GM12878 (cell line): ENCODE results near the gene NOS1AP. TPM values are rescaled to one million over a fixed set of nuclear protein-coding genes. Genes with fewer than 3 reads are reported as not detected.

ENCODE experiments used
- ATAC-seq: fragments of 200-7000 bp; cut with Tn5 transposase; 3 replicates; pipeline ENCODE4 v1.9.1; 2020; ENCODE audit warnings: mild to moderate bottlenecking, moderate library complexity
- BruUV-seq: library from RNA; stranded (reverse); fragments of 400-500 nt; replicated peaks from 2 replicates; lab custom pipeline; 2021; lab: Mats Ljungman, UMichigan
- CTCF ChIA-PET: fragments of 300-600 bp; sonication (Branson Sonifier 250); formaldehyde crosslinking; extraction: SDS; loops from one replicate; lab custom pipeline; 2021; ENCODE audit warnings: inconsistent platforms; lab: Yijun Ruan, JAX
- POLR2A ChIA-PET: fragments of 350-600 bp; formaldehyde crosslinking; extraction: SDS; loops from one replicate; lab custom pipeline; 2021; ENCODE audit warnings: inconsistent platforms; lab: Charles Lee
- RAD21 ChIA-PET: fragments of 300-600 bp; sonication (Branson Sonifier 250); formaldehyde crosslinking; loops from one replicate; lab custom pipeline; 2023; ENCODE audit warnings: antibody characterized with exemption; ENCODE audit not compliant: unreplicated experiment; lab: Charles Lee
- SMC1A ChIA-PET: fragments of 300-600 bp; sonication (Branson Sonifier 250); formaldehyde crosslinking; loops from one replicate; lab custom pipeline; 2023; ENCODE audit not compliant: unreplicated experiment, uncharacterized antibody; lab: Charles Lee
- DNase-seq: peaks from one replicate; pipeline ENCODE4 v3.0.0-alpha.2; 2011; ENCODE audit warnings: low read depth, low spot score
- FAIRE-seq: peaks from 3 replicates; lab custom pipeline; 2011; peaks lifted over from hg19 to GRCh38; lab: Jason Lieb, UNC
- H2AFZ ChIP-seq: 2 replicates; pipeline ENCODE4 v1.6.0; 2011; ENCODE audit warnings: low read depth, low read length, control low read depth; ENCODE audit not compliant: control insufficient read depth
- H3K27ac ChIP-seq: 2 replicates; pipeline ENCODE4 v1.5.1; 2011; ENCODE audit warnings: control low read depth; ENCODE audit not compliant: control insufficient read depth, insufficient read depth
- H3K27me3 ChIP-seq, 2 experiments: replicated peaks in 1 of 2; 2 replicates each; pipeline versions ENCODE4 v1.6.0 to v1.6.1; 2011; ENCODE audit warnings: low read length in 1 of 2; ENCODE audit not compliant: control insufficient read depth in 2 of 2, insufficient read depth in 2 of 2
- H3K36me3 ChIP-seq, 2 experiments: 2 replicates each; pipeline ENCODE4 v1.5.1; 2011; ENCODE audit warnings: low read length in 1 of 2; ENCODE audit not compliant: control insufficient read depth in 2 of 2, insufficient read depth in 2 of 2
- H3K4me1 ChIP-seq: 2 replicates; pipeline ENCODE4 v1.6.1; 2011; ENCODE audit warnings: mild to moderate bottlenecking, low read length, moderate library complexity, mixed read lengths; ENCODE audit not compliant: control insufficient read depth, insufficient read depth
- H3K4me2 ChIP-seq: 2 replicates; pipeline ENCODE4 v1.6.0; 2011; ENCODE audit warnings: control low read depth; ENCODE audit not compliant: control insufficient read depth, insufficient read depth
- H3K4me3 ChIP-seq: fragments of 200-600 bp; sonication (generic); 2 replicates; pipeline ENCODE4 v1.5.1; 2016
- H3K79me2 ChIP-seq: 2 replicates; pipeline ENCODE4 v1.6.0; 2011; ENCODE audit warnings: low read length; ENCODE audit not compliant: control insufficient read depth, insufficient read depth
- H3K9ac ChIP-seq: 2 replicates; pipeline ENCODE4 v1.8.0; 2011; ENCODE audit warnings: low read length, control low read depth, mixed read lengths; ENCODE audit not compliant: control insufficient read depth, insufficient read depth
- H3K9me3 ChIP-seq: replicated peaks from 3 replicates; pipeline ENCODE4 v1.5.1; 2011; ENCODE audit warnings: mild to moderate bottlenecking, low read length; ENCODE audit not compliant: control insufficient read depth, insufficient read depth
- H4K20me1 ChIP-seq: 2 replicates; pipeline ENCODE4 v1.6.0; 2011; ENCODE audit not compliant: control insufficient read depth, insufficient read depth
- BMI1 ChIP-seq: fragments of 450-650 bp; IDR thresholded peaks from 2 replicates; pipeline ENCODE4 v1.6.1; 2016; ENCODE audit warnings: mild to moderate bottlenecking, moderate library complexity, borderline replicate concordance
- FOXK2 ChIP-seq: fragments of 450-650 bp; IDR thresholded peaks from 2 replicates; pipeline ENCODE4 v1.6.1; 2017; ENCODE audit warnings: mild to moderate bottlenecking, moderate library complexity
- HDAC6 ChIP-seq: fragments of 200-600 bp; sonication (generic); IDR thresholded peaks from one replicate; pipeline ENCODE4 v1.8.0; 2017; ENCODE audit warnings: antibody characterized with exemption; ENCODE audit not compliant: unreplicated experiment
- JUNB ChIP-seq: IDR thresholded peaks from 2 replicates; pipeline ENCODE4 v1.6.1; 2016; ENCODE audit warnings: antibody characterized with exemption, mild to moderate bottlenecking
- RUNX3 ChIP-seq: IDR thresholded peaks from 2 replicates; pipeline ENCODE4 v1.6.1; 2012; ENCODE audit warnings: low read length, inconsistent platforms
- WRNIP1 ChIP-seq: IDR thresholded peaks from 2 replicates; pipeline ENCODE4 v1.6.1; 2011; ENCODE audit warnings: low read depth, low read length, improper control_type of control experiment, borderline replicate concordance
- ZBTB40 ChIP-seq: fragments of 450-650 bp; IDR thresholded peaks from 2 replicates; pipeline ENCODE4 v1.6.1; 2016; ENCODE audit warnings: mild to moderate bottlenecking, moderate library complexity, borderline replicate concordance
- WGBS: methylation state at CpG from one replicate; pipeline ENCODE4 v1.1.6; 2016; ENCODE audit warnings: low lambda C conversion rate; ENCODE audit not compliant: insufficient replicate concordance, insufficient coverage; ENCODE audit errors: missing lambda C conversion rate; 5-methylcytosine and 5-hydroxymethylcytosine counted together
- in situ Hi-C: fragments of 300-500 bp; cut with MboI; formaldehyde crosslinking; loops from 9 replicates; pipeline ENCODE4 v1.14.3; 2018; ENCODE audit warnings: mixed read lengths
- intact Hi-C: fragments of 100-400 bp; cut with micrococcal nuclease; formaldehyde crosslinking; loops from one replicate; pipeline ENCODE4 v1.14.2; 2022; ENCODE audit not compliant: unreplicated experiment
- polyA plus RNA-seq, 11 experiments: library from polyadenylated mRNA; depleted of rRNA in 4 of 11; unstranded in 6 of 11; stranded (reverse) in 5 of 11; fragments of >200 nt; fragmentation: Nextera tagmentation in 4 of 11; fragmentation: Illumina TruSeq in 1 of 11; extraction: Ambion mirVana in 4 of 11; extraction: Trizol in 1 of 11; gene quantifications; 1 replicate in 1 of 11; 2 replicates in 10 of 11; pipeline versions ENCODE4 v1.2.1 to v1.2.3, GENCODE V29; 2011 to 2016; ENCODE audit warnings: inconsistent platforms in 2 of 11, missing spikeins in 2 of 11, low read depth in 1 of 11
- total RNA-seq, 4 experiments: library from RNA; depleted of rRNA in 3 of 4; stranded (reverse); fragments of >200 nt in 3 of 4; fragmentation: Illumina TruSeq in 1 of 4; extraction: Trizol in 1 of 4; gene quantifications; 2 replicates each; pipeline versions ENCODE4 v1.2.1 to v1.2.3, GENCODE V29; 2013 to 2021
- TF ChIP-seq, protein P1 (sequence below): fragments of 450-650 bp; IDR thresholded peaks from 2 replicates; pipeline ENCODE4 v1.6.1; 2017; ENCODE audit warnings: mild to moderate bottlenecking, moderate library complexity

NOS1AP gene
- total and polyA plus RNA-seq, 10 of the 15 experiments (the other 5 are each of a cell fraction or from before 2014, with no cell fraction given) = 0.03 to 0.15 TPM; not detected in 8

DNA sequence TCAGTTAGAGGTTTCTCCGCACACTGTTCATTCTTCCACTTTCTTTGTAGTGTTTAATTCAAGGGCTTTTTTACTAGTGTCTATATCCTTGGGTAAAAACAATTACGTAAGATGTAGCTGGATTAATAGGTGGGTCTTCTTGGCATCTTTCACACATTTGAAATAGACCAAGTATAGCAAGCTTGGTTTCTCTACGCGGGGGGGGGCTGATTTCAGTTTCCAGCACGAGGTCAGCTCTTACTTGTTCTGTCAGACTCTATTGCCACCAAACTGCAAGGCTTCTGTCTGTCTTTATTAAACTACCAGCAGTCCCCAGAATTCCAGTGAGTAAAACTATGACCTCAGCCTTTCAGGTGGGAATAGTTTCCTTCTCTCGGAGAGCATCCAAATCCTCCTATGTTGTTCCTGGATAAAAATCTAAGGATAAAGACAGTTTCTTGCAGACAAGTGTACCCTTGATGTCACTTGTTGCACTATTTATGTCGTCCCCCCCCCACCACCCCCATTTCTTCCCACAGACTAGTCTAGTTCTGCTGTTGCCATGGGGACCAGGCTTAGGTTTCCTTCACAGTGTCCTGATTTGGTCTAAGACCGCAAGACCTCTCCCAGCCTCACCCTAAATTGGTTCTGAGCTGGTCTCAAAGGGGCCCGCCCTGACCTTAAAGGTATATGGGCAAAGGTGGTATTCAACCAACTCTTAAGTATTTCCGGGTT is 290.2 kb downstream of the NOS1AP start:
- Histone ChIP-seq H3K36me3 (no peaks in the 10 kb centered on the region), H3K4me3 (no peak overlapping the region), H3K9ac (no peak overlapping the region), H4K20me1 (no peaks in the 10 kb centered on the region), H3K4me1 (peaks cover 17% of the 10 kb centered on the region), H3K79me2 (no peaks in the 10 kb centered on the region), H3K27ac (no peak overlapping the region), H3K4me2 (no peak overlapping the region), H3K27me3 (no peaks in the 10 kb centered on the region; a peak in 1 of 4 replicates), H2AFZ (no peak overlapping the region), H3K9me3 (no peaks in the 10 kb centered on the region)
- WGBS = 51% methylated on average over 10 of the region's 10 CpGs
- CTCF ChIA-PET = interaction anchor here (0.6 to 8.0 kb wide), 10 partner anchors 10 to 816 kb away, joined by 3 to 104 read pairs (median 4); partner anchors contain the start of gene DDR2
- BruUV-seq = no TSS peak
- RAD21 ChIA-PET = interaction anchor here (0.7 to 3.3 kb wide), 4 partner anchors 31 to 485 kb away, joined by 3 to 29 read pairs (median 4); no protein-coding TSS in a partner anchor
- SMC1A ChIA-PET = interaction anchor here (0.5 to 3.5 kb wide), 6 partner anchors 13 to 270 kb away, joined by 3 to 31 read pairs (median 8); no protein-coding TSS in a partner anchor
- POLR2A ChIA-PET = no interaction called here
- in situ Hi-C loops = no loop called here
- intact Hi-C loops = loop anchor here (5.0 kb wide), 2 partner anchors 138 to 443 kb away; partner anchors contain the start of gene UHMK1
- FAIRE-seq = no peak
- no peak for ATAC-seq
- no peak for DNase-seq
- TF ChIP-seq FOXK2 (no peak), BMI1 (no peak), HDAC6 (no peak), JUNB (no peak), ZBTB40 (no peak), WRNIP1 (no peak), RUNX3 (no peak)
- TF ChIP-seq, protein P1, sequence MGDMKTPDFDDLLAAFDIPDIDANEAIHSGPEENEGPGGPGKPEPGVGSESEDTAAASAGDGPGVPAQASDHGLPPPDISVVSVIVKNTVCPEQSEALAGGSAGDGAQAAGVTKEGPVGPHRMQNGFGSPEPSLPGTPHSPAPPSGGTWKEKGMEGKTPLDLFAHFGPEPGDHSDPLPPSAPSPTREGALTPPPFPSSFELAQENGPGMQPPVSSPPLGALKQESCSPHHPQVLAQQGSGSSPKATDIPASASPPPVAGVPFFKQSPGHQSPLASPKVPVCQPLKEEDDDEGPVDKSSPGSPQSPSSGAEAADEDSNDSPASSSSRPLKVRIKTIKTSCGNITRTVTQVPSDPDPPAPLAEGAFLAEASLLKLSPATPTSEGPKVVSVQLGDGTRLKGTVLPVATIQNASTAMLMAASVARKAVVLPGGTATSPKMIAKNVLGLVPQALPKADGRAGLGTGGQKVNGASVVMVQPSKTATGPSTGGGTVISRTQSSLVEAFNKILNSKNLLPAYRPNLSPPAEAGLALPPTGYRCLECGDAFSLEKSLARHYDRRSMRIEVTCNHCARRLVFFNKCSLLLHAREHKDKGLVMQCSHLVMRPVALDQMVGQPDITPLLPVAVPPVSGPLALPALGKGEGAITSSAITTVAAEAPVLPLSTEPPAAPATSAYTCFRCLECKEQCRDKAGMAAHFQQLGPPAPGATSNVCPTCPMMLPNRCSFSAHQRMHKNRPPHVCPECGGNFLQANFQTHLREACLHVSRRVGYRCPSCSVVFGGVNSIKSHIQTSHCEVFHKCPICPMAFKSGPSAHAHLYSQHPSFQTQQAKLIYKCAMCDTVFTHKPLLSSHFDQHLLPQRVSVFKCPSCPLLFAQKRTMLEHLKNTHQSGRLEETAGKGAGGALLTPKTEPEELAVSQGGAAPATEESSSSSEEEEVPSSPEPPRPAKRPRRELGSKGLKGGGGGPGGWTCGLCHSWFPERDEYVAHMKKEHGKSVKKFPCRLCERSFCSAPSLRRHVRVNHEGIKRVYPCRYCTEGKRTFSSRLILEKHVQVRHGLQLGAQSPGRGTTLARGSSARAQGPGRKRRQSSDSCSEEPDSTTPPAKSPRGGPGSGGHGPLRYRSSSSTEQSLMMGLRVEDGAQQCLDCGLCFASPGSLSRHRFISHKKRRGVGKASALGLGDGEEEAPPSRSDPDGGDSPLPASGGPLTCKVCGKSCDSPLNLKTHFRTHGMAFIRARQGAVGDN = 0 out of 2 replicates have a peak, but pooled peaks have one; percentile 26
